ENCODE measurements around the gene JMJD1C. TPM values are rescaled to one million over a fixed set of nuclear protein-coding genes. Genes with fewer than 3 reads are reported as not detected.

Gene JMJD1C
- total and polyA plus RNA-seq, 10 of the 15 experiments (the other 5 are each of a cell fraction or from before 2014, with no cell fraction given): 31.2 to 83.3 (median 49.5) TPM

DNA sequence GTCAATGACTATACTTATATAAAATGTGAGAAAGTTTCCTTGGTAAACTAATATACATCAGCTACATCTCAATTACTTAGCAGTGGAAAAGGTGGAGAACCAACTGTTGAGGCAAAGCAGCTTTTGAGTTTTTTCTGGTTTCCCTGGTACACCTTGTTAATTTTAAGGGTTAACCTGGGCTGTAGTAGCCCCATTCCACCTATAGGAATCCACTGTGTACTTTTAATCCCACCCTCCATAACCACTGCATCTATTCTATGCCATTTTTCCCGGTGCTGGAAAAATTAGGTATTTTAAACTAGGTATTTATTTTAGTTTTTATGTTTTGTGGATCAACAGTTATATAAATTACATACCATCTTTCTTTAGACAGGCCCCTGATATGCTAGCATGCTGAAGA lies 290.2 kb downstream of the JMJD1C start:
- ATAC-seq (no peak), DNase-seq (ENCODE audit: low read depth, low spot score) (no peak), FAIRE-seq (no peak)
- H4K20me1 ChIP-seq (ENCODE audit: control insufficient read depth, insufficient read depth): no peaks in the 10 kb centered on the region
- in situ Hi-C loops (cut with MboI): no loop called here
- H3K9me3 ChIP-seq (replicated peaks; ENCODE audit: control insufficient read depth, insufficient read depth, low read length): no peaks in the 10 kb centered on the region
- intact Hi-C loops (cut with micrococcal nuclease; ENCODE audit: unreplicated experiment): loop anchor here (2.0 kb wide), 2 partner anchors 83 to 453 kb away; no protein-coding TSS in a partner anchor
- no peak overlapping the region for H3K4me2 ChIP-seq (ENCODE audit: control insufficient read depth, insufficient read depth)
- no peak overlapping the region for H3K9ac ChIP-seq (ENCODE audit: control insufficient read depth, insufficient read depth, low read length)
- WGBS (ENCODE audit: insufficient coverage, insufficient replicate concordance, low lambda C conversion rate, missing lambda C conversion rate): 100% methylated on average over 1 of the region's 1 CpG
- ChIA-PET SMC1A (ENCODE audit: uncharacterized antibody, unreplicated experiment) (interaction anchor here (1.0 to 2.6 kb wide), 3 partner anchors 11 to 545 kb away, joined by 3 to 20 read pairs (median 10); no protein-coding TSS in a partner anchor), POLR2A (no interaction called here), RAD21 (ENCODE audit: unreplicated experiment) (interaction anchor here (1.4 kb wide), 1 partner anchor 92 kb away, joined by 3 read pairs; no protein-coding TSS in a partner anchor), CTCF (interaction anchor here (0.9 to 3.1 kb wide), 2 partner anchors 9 to 545 kb away, joined by 3 to 16 read pairs; no protein-coding TSS in a partner anchor)
- H3K36me3 ChIP-seq (ENCODE audit: control insufficient read depth in 2 of 2, insufficient read depth in 2 of 2, low read length in 1 of 2): peaks cover 0 to 30% of the 10 kb centered on the region in 2 experiments; a peak in 3 of 4 replicates
- peaks cover 18% of the 10 kb centered on the region for H3K4me1 ChIP-seq (ENCODE audit: control insufficient read depth, insufficient read depth, low read length)
- no peak overlapping the region for H3K4me3 ChIP-seq
- no TSS peak for BruUV-seq (replicated peaks)
- H3K27ac ChIP-seq (ENCODE audit: control insufficient read depth, insufficient read depth): no peak overlapping the region
- no peak overlapping the region for H2AFZ ChIP-seq (ENCODE audit: control insufficient read depth, low read depth, low read length)
- H3K79me2 ChIP-seq (ENCODE audit: control insufficient read depth, insufficient read depth, low read length): no peaks in the 10 kb centered on the region; the same call in 1 of the 2 replicates
- TF ChIP-seq, protein P1, sequence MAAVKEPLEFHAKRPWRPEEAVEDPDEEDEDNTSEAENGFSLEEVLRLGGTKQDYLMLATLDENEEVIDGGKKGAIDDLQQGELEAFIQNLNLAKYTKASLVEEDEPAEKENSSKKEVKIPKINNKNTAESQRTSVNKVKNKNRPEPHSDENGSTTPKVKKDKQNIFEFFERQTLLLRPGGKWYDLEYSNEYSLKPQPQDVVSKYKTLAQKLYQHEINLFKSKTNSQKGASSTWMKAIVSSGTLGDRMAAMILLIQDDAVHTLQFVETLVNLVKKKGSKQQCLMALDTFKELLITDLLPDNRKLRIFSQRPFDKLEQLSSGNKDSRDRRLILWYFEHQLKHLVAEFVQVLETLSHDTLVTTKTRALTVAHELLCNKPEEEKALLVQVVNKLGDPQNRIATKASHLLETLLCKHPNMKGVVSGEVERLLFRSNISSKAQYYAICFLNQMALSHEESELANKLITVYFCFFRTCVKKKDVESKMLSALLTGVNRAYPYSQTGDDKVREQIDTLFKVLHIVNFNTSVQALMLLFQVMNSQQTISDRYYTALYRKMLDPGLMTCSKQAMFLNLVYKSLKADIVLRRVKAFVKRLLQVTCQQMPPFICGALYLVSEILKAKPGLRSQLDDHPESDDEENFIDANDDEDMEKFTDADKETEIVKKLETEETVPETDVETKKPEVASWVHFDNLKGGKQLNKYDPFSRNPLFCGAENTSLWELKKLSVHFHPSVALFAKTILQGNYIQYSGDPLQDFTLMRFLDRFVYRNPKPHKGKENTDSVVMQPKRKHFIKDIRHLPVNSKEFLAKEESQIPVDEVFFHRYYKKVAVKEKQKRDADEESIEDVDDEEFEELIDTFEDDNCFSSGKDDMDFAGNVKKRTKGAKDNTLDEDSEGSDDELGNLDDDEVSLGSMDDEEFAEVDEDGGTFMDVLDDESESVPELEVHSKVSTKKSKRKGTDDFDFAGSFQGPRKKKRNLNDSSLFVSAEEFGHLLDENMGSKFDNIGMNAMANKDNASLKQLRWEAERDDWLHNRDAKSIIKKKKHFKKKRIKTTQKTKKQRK (IDR thresholded peaks at IDR 0.05; ENCODE audit: low read depth, low read length): no peak
- TF ChIP-seq, protein P2, sequence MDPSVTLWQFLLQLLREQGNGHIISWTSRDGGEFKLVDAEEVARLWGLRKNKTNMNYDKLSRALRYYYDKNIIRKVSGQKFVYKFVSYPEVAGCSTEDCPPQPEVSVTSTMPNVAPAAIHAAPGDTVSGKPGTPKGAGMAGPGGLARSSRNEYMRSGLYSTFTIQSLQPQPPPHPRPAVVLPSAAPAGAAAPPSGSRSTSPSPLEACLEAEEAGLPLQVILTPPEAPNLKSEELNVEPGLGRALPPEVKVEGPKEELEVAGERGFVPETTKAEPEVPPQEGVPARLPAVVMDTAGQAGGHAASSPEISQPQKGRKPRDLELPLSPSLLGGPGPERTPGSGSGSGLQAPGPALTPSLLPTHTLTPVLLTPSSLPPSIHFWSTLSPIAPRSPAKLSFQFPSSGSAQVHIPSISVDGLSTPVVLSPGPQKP (IDR thresholded peaks at IDR 0.05; ENCODE audit: low read depth, low read length): no peak
- no peak for TF ChIP-seq SREBF2 (IDR thresholded peaks at IDR 0.05; ENCODE audit: low read length)
- no peak for TF ChIP-seq SIX5 (IDR thresholded peaks at IDR 0.05; ENCODE audit: low read depth, low read length, severe bottlenecking)
- no peak for TF ChIP-seq RCOR1 (conservative IDR thresholded peaks at IDR 0.05; ENCODE audit: low read depth, low read length)
- H3K27me3 ChIP-seq (replicated peaks in 1 of 2; ENCODE audit: control insufficient read depth in 2 of 2, insufficient read depth in 2 of 2, low read length in 1 of 2): no peaks in the 10 kb centered on the region

All from GM12878 (cell line).